GM23248 (cell line): Measurements from ENCODE around the gene S100B.

Experiments used
- EZH2 ChIP-seq: fragments of 200-600 bp; sonication (generic); IDR thresholded peaks from 2 replicates; pipeline ENCODE4 v1.6.1; 2018; ENCODE audit warnings: antibody characterized with exemption, mild to moderate bottlenecking; ENCODE audit not compliant: insufficient read depth, poor library complexity, severe bottlenecking
- EZH2phosphoT487 ChIP-seq: fragments of 200-600 bp; sonication (generic); IDR thresholded peaks from 2 replicates; pipeline ENCODE4 v1.6.1; 2018; ENCODE audit warnings: antibody characterized with exemption, moderate library complexity, mild to moderate bottlenecking, low read depth; ENCODE audit not compliant: insufficient read depth

GRCh38 chr21:46562472-46562871 lies 42.4 kb downstream of the S100B start:
- TF ChIP-seq EZH2 (no peak), EZH2phosphoT487 (no peak)
